HG03060 (cell line): ENCODE results near the gene MRPS27.

Experiments used
- ATAC-seq: cut with Tn5 transposase; IDR thresholded peaks from one replicate; pipeline ENCODE4 v1.9.1; 2021; ENCODE audit warnings: low read depth, moderate number of reproducible peaks; ENCODE audit not compliant: unreplicated experiment

The MRPS27 gene

DNA sequence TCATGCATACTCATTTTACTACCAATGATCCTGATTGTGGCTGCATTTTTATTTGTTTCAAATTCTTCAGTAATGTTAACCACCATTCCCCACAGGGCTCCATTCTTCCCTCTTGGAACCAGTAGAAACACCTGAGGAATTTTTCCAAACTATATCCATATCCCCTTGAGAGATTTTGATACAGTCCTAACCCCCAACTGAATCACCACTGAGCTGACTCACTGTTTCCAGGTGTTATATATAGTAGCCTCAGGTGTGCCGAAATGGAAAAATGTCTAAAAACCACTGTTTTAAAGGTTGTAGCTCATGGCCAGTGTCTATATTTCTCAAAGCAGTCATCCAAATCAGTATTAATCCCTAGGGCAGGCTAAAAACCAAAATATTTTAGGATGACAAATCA lies 85.2 kb downstream of the MRPS27 start:
- ATAC-seq, result no peak

DNA sequence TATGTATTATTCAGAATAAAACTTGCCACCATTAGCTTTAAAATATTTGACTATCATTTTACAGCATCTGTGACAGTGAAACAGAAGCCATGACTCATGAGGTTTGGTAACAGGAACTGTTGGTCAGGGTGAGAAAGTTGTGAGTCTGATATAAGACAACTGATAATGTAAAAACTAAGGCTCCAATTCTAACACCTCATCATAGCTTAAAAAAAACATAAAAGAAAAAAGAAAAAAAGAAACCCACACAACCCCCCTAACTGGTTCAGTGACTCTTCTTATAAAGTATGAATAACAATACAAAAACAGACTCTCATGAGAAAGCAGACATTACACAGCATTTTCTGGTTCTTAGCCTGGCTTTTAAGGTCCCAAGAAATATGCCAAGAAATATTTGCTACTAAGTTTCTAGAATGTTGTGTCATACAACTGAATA lies 85.8 kb downstream of the MRPS27 start:
- peak; percentile 83 for ATAC-seq

GRCh38 chr5:72233835-72234234 lies 86.2 kb downstream of the MRPS27 start:
- ATAC-seq, result no peak

DNA sequence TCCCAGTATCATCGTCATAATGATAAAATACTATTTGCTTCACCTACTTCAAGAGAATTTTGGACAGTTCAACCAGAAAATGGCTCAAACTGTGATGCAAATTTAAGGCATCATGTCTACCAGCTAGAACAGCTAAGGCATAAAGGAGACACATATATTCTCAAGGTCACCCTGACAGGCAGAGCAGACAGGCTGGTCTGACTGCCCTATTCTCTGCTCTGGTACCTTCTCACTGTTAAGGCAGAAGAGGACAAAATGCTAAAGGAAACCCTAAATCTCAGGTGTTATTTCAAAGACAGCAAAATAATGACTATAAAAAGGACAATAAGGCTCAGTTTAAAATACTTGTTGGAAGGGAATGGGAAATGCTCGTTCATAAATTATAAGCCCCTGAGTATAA lies 87.2 kb downstream of the MRPS27 start:
- ATAC-seq, result no peak

GRCh38 chr5:72231991-72232703 lies 87.9 kb downstream of the MRPS27 start:
- no peak for ATAC-seq

DNA sequence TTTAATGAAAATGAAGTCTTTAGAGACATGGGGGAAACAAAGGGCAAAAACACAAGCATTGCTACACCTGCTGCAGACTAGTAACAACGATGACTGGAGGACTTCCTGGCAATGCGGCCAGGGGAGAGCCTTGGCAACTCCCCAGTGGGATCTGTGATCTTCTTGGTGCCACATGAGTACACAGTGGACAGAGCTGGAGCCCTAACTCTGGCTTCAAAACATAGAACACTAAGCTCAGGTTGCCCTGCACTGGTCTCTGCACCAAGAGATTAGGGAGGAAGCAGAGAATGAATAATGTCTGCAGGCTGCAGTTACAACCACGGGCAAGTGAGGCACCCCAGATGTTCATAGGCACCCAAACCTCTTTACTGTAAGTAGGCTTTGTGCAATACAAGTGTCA lies 91.1 kb downstream of the MRPS27 start:
- no peak for ATAC-seq

DNA sequence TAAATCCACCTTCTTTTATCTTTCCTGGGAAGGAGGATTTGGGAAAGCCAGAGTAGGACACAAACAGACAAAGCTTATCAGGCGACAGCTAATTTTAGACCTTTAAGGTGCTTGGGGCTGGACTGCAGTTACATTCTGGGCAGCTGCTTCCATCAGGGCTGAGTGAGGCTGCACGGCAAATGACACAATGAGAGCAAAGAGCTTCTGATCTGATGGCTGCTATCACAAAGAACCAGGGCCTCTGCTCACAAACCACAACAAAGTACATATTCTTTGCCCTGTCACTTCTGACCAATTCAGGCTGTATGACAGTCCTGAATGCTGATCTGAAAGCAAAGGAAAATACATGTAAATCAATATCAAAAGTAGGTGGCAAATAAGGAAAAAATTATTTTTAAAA lies 93.1 kb downstream of the MRPS27 start:
- no peak for ATAC-seq

GRCh38 chr5:72225741-72226140 lies 94.3 kb downstream of the MRPS27 start:
- no peak for ATAC-seq

GRCh38 chr5:72224946-72225463 lies 95.0 kb downstream of the MRPS27 start:
- no peak for ATAC-seq

DNA sequence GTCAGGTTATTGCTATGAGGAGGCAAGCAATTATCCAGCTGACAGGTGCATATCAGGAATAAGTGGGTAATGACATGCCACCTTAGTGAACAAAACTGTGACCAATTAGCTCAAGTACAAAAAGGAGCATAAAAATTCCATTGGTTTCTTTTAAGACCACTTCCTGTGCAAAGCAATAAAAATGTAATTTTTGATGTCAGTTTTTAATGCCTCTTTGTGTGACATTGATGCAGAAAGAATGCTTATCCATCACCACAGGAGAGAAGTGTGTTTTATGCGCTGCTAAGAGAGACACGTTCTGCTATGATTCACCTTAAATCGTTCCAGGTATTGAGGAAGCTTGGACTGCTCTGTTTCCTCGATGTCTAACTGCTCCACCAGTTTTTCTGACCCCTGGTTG lies 96.7 kb downstream of the MRPS27 start:
- no peak for ATAC-seq

- ATAC-seq, result no peak
Observed at GRCh38 chr5:72222521-72222920, 97.5 kb downstream of the MRPS27 start.

DNA sequence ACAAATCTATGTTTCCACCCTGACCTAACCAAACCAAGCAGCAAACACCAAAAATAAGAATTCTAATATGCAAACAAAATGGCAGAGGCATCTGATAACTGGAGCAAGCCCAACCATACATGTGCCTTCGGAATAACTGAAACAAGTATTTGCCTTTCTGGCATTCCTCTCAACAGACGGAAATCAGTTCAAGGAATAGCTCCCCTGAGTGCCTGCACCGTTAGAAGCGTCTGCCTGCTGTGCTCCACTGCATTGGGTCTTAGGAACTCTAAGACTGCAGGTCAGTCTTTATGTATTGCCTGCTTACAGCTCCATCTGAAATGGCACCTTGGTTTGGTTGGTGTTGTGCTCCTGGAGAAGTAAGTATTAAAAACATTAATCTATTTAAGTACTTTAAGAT lies 98.5 kb downstream of the MRPS27 start:
- ATAC-seq, result no peak

- no peak for ATAC-seq
Observed at GRCh38 chr5:72221099-72221498, 98.9 kb downstream of the MRPS27 start.

DNA sequence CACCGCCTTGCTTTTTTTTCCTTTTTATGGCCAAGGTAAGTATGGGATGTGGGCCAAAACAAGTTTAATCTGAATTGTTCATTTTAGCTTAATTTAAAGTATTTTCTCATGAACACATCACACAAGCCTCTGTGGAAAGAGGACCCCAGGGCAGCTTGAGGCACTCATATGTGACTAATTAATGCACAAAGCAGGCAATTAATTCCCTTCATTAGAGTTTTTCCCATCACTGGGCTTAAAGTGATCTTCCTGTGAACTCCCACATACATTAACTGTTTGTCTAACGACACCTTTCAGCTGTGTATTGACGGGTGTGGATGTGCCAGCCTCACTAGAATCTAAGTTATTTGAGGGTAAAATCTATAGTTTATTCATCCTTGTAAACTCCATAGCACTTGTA lies 103.3 kb downstream of the MRPS27 start:
- ATAC-seq, result no peak

DNA sequence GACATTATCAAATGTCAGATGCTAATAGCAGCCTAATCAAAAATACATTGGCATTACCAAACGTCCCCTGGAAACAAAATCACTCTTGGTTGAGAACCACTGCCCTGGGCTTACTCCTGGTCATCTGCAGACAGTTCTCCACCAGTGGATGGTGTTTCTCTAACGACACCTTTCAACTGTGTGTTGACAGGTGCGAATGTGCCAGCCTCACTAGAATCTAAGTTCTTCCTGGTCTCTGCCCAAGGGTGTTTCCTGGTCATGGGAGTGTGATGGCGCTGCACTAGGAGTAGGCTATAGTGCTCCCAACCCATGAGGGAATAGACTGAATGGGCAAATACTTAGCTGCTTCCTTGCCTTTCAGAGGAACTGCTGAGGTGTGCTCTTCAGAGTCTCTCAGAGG lies 105.9 kb downstream of the MRPS27 start:
- ATAC-seq, result no peak

- no peak for ATAC-seq
Observed at GRCh38 chr5:72213482-72213881, 106.6 kb downstream of the MRPS27 start.

DNA sequence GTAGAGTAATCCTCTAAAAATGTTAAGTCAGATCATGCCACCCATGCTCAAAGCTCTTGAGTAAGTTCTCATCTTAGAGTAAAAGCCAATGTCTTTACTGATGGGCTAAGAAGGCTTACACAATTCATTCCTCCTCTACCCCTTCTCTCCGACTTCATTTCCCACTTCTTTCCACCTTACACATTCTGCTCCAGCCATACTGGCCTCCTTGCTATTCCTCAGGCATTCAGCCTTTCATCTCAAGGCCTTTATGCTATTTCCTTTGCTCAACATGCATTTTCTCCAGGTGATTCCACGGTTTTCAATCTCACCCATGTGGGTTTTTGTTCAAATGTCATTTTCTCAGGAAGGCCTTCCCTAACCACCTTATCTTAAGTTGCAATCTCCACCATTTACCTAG lies 107.9 kb downstream of the MRPS27 start:
- ATAC-seq, result no peak

DNA sequence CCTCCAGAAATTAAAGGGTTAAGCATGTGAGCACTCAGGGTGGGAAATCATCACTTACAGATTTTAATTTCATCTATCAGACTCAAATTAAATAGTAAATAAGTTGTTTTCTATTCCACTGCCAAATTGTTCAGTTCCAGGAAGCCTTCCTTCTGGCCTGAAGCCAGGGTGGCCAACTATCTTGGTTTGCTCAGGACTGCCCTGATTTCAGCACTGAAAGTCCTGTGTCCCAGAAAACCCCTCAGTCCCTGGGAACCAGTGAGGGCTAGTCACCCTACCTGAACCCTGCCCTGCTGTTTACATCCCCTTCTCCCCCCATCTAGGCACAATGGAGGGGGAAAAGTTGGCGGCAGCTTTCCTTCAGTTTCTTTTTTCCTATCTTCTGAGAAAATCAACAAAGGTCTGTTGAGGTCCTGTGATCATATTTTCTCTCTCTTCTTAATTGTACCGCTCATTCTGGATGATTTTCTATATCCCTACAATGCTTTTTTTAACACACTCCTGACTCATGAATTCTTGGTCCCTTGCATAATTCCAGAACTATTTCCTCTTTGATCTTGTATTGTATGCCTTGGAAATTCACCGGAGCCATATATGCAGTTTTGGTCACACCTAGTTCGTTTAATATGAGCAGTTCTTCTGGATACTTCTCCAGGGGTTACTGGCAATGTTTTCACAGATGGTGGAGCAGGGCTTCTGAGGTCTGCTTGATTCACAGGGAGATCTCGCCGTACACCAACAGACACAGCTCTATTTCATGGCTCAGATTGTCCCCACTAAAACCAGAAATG lies 109.0 kb downstream of the MRPS27 start:
- ATAC-seq, result no peak

- ATAC-seq, result no peak
Observed at GRCh38 chr5:72209147-72210115, 110.6 kb downstream of the MRPS27 start.

DNA sequence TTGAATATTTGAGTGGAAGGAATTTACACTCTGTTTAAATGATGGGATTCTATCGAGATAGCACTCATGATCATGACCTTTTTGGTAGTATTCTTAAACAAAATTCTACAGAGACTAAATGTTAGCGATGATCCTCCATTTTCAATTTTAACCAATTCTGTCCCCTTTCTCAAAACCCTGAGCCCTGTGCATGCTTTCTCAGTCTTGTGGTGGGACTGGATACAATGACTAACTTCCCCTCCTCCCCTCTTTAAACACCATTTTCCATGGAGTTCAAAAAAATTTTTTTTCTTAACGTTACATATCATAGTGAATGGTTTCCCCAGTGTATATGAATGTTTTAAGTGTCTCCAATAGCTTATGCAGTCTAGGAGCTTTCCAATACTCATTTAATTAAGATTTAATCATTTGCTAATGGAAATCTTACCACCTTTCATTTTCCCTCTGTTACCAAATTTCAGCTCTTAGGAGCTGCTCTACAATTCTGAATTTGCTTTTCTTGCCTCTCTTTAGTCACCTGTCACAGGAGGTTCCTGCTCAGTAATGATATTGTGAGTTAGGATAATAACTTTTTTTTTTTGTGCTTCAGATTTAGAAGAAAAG lies 111.6 kb downstream of the MRPS27 start:
- ATAC-seq, result no peak
